ENCODE results near the gene UQCRHL.
"Not testable (repeated sequence)": the region's sequence is repeated elsewhere in the genome, so short reads cannot be mapped to it uniquely, and the experiment has no call there.

Gene UQCRHL

DNA sequence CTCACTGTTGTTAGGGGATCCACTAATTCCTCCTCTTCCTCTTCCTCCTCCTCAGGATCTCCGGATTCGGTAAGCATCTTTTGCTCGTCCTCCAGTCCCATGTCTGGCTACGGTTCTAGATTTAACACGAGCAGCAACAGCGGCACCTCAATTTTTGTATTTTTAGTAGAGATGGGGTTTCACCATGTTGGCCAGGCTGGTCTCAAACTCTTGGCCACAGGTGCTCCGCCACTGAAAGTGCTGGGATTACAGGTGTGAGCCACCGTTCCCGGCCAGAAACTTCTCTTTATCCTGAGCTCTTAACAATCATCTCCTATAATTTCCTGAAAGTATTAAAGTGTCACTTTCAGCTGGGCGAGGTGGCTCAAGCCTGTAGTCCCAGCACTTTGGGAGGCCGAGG lies at the start of gene UQCRHL:
TSS of gene UQCRHL (minus strand) at position 101 of the 400 bp plus-strand sequence. CDS start at position 101, 0 bp downstream.
- not testable (repeated sequence) for H3K4me1 ChIP-seq (ENCODE audit: control insufficient read depth, insufficient read depth, low read length); H3K9me3 ChIP-seq (ENCODE audit: control insufficient read depth, insufficient read depth, low read depth, low read length); H3K36me3 ChIP-seq (ENCODE audit: control insufficient read depth in 2 of 2, insufficient read depth in 1 of 2, low read length in 2 of 2); H3K27ac ChIP-seq (ENCODE audit: extremely low read depth, low read depth, low read length); H3K4me3 ChIP-seq (ENCODE audit: low read depth, low read length)
- CTCF ChIA-PET = interaction anchor here (0.7 to 0.9 kb wide), 2 partner anchors 129 to 130 kb away, joined by 3 read pairs; no protein-coding TSS in a partner anchor
- POLR2A ChIA-PET = interaction anchor here (0.7 to 1.4 kb wide), 3 partner anchors 8 to 178 kb away, joined by 3 to 4 read pairs (median 3); no protein-coding TSS in a partner anchor

DNA sequence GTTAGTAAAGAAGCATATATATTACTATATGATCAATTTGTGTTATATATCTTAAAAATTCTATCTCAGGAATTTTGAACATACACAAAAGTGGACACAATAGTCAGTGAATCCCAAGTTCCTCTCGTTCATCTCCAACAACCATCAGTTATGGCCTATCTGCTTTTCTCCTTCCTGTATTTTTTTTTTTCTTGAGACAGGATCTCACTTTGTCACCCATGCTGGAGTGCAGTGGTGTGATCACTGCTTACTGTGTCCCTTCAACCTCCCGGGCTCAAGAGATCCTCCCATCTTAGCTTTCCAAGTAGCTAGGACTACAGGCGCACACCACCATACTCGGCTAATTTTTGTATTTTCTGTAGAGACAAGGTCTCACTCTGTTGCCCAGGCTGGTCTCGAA lies 49.4 kb upstream of the UQCRHL start:
- Histone ChIP-seq H3K9me3 (ENCODE audit: control insufficient read depth, insufficient read depth, low read depth, low read length) (no peaks in the 10 kb centered on the region), H3K27ac (ENCODE audit: extremely low read depth, low read depth, low read length) (no peak overlapping the region), H3K4me3 (ENCODE audit: low read depth, low read length) (no peak overlapping the region), H3K36me3 (ENCODE audit: control insufficient read depth in 2 of 2, insufficient read depth in 1 of 2, low read length in 2 of 2) (peaks cover 6 to 7% of the 10 kb centered on the region in 2 experiments; a peak in 2 of 3 replicates), H3K4me1 (ENCODE audit: control insufficient read depth, insufficient read depth, low read length) (peaks cover 8% of the 10 kb centered on the region)
- POLR2A ChIA-PET = interaction anchor here (0.7 kb wide), 1 partner anchor 22 kb away, joined by 4 read pairs; no protein-coding TSS in a partner anchor
- TF ChIP-seq, protein P1, sequence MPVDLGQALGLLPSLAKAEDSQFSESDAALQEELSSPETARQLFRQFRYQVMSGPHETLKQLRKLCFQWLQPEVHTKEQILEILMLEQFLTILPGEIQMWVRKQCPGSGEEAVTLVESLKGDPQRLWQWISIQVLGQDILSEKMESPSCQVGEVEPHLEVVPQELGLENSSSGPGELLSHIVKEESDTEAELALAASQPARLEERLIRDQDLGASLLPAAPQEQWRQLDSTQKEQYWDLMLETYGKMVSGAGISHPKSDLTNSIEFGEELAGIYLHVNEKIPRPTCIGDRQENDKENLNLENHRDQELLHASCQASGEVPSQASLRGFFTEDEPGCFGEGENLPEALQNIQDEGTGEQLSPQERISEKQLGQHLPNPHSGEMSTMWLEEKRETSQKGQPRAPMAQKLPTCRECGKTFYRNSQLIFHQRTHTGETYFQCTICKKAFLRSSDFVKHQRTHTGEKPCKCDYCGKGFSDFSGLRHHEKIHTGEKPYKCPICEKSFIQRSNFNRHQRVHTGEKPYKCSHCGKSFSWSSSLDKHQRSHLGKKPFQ (tag by site-specific recombination; IDR thresholded peaks at IDR 0.05) = peak; percentile 65
- TF ChIP-seq ZNF501 (tag by site-specific recombination; IDR thresholded peaks at IDR 0.05) = no peak
- CTCF ChIA-PET = no interaction called here

DNA sequence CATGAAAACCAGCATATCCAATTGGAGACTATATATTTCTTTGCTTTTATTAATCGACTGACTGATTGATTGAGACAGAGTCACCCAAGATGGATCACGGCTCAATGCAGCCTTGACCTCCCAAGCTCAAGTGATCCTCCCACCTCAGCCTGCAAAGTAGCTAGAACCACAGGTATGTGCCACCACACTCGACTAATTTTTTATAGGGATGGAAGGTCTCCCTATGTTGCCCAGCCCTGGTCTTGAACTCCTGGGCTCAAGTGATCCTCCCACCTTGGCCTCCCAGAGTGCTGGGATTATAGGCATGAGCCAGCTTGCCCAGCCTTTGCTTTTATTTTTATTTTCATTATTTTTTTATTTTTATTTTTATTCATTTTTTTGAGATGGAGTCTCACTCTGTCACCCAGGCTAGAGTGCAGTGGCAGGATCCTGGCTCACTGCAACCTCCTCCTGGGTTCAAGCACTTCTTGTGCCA lies 45.4 kb upstream of the UQCRHL start:
- H3K9me3 ChIP-seq (ENCODE audit: control insufficient read depth, insufficient read depth, low read depth, low read length) = no peaks in the 10 kb centered on the region
- TF ChIP-seq WT1 (tag by site-specific recombination; IDR thresholded peaks at IDR 0.05) (peak; percentile 69), ZNF121 (tag by site-specific recombination; IDR thresholded peaks at IDR 0.05) (peak; percentile 16; the same call in 1 of the 2 replicates), SP7 (tag by site-specific recombination; IDR thresholded peaks at IDR 0.05) (peak; percentile 36; the same call in 1 of the 2 replicates), GLIS1 (tag by site-specific recombination; IDR thresholded peaks at IDR 0.05) (peak; percentile 87), ZNF791 (tag by site-specific recombination; IDR thresholded peaks at IDR 0.05) (no peak), GLIS2 (tag by site-specific recombination; IDR thresholded peaks at IDR 0.05) (peak; percentile 18; the same call in 1 of the 2 replicates), ZIC2 (tag by site-specific recombination; IDR thresholded peaks at IDR 0.05) (0 out of 2 replicates have a peak, but pooled peaks have one; percentile 16), SCRT1 (tag by site-specific recombination; IDR thresholded peaks at IDR 0.05; ENCODE audit: borderline replicate concordance) (0 out of 2 replicates have a peak, but pooled peaks have one; percentile 29), OSR2 (tag by site-specific recombination; IDR thresholded peaks at IDR 0.05) (peak; percentile 30; the same call in 1 of the 2 replicates)
- TF ChIP-seq, protein P2, sequence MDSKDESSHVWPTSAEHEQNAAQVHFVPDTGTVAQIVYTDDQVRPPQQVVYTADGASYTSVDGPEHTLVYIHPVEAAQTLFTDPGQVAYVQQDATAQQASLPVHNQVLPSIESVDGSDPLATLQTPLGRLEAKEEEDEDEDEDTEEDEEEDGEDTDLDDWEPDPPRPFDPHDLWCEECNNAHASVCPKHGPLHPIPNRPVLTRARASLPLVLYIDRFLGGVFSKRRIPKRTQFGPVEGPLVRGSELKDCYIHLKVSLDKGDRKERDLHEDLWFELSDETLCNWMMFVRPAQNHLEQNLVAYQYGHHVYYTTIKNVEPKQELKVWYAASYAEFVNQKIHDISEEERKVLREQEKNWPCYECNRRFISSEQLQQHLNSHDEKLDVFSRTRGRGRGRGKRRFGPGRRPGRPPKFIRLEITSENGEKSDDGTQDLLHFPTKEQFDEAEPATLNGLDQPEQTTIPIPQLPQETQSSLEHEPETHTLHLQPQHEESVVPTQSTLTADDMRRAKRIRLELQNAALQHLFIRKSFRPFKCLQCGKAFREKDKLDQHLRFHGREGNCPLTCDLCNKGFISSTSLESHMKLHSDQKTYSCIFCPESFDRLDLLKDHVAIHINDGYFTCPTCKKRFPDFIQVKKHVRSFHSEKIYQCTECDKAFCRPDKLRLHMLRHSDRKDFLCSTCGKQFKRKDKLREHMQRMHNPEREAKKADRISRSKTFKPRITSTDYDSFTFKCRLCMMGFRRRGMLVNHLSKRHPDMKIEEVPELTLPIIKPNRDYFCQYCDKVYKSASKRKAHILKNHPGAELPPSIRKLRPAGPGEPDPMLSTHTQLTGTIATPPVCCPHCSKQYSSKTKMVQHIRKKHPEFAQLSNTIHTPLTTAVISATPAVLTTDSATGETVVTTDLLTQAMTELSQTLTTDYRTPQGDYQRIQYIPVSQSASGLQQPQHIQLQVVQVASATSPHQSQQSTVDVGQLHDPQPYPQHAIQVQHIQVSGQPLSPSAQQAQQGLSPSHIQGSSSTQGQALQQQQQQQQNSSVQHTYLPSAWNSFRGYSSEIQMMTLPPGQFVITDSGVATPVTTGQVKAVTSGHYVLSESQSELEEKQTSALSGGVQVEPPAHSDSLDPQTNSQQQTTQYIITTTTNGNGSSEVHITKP (tag by site-specific recombination; IDR thresholded peaks at IDR 0.05) = peak; percentile 82
- TF ChIP-seq, protein P3, sequence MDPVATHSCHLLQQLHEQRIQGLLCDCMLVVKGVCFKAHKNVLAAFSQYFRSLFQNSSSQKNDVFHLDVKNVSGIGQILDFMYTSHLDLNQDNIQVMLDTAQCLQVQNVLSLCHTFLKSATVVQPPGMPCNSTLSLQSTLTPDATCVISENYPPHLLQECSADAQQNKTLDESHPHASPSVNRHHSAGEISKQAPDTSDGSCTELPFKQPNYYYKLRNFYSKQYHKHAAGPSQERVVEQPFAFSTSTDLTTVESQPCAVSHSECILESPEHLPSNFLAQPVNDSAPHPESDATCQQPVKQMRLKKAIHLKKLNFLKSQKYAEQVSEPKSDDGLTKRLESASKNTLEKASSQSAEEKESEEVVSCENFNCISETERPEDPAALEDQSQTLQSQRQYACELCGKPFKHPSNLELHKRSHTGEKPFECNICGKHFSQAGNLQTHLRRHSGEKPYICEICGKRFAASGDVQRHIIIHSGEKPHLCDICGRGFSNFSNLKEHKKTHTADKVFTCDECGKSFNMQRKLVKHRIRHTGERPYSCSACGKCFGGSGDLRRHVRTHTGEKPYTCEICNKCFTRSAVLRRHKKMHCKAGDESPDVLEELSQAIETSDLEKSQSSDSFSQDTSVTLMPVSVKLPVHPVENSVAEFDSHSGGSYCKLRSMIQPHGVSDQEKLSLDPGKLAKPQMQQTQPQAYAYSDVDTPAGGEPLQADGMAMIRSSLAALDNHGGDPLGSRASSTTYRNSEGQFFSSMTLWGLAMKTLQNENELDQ (tag by site-specific recombination; IDR thresholded peaks at IDR 0.05; ENCODE audit: low read depth) = peak; percentile 76; the same call in 1 of the 2 replicates
- TF ChIP-seq, protein P4, sequence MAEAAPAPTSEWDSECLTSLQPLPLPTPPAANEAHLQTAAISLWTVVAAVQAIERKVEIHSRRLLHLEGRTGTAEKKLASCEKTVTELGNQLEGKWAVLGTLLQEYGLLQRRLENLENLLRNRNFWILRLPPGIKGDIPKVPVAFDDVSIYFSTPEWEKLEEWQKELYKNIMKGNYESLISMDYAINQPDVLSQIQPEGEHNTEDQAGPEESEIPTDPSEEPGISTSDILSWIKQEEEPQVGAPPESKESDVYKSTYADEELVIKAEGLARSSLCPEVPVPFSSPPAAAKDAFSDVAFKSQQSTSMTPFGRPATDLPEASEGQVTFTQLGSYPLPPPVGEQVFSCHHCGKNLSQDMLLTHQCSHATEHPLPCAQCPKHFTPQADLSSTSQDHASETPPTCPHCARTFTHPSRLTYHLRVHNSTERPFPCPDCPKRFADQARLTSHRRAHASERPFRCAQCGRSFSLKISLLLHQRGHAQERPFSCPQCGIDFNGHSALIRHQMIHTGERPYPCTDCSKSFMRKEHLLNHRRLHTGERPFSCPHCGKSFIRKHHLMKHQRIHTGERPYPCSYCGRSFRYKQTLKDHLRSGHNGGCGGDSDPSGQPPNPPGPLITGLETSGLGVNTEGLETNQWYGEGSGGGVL (tag by site-specific recombination; IDR thresholded peaks at IDR 0.05) = no peak
- TF ChIP-seq, protein P5, sequence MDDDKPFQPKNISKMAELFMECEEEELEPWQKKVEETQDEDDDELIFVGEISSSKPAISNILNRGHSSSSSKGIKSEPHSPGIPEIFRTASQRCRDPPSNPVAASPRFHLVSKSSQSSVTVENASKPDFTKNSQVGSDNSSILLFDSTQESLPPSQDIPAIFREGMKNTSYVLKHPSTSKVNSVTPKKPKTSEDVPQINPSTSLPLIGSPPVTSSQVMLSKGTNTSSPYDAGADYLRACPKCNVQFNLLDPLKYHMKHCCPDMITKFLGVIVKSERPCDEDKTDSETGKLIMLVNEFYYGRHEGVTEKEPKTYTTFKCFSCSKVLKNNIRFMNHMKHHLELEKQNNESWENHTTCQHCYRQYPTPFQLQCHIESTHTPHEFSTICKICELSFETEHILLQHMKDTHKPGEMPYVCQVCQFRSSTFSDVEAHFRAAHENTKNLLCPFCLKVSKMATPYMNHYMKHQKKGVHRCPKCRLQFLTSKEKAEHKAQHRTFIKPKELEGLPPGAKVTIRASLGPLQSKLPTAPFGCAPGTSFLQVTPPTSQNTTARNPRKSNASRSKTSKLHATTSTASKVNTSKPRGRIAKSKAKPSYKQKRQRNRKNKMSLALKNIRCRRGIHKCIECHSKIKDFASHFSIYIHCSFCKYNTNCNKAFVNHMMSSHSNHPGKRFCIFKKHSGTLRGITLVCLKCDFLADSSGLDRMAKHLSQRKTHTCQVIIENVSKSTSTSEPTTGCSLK (tag by site-specific recombination; IDR thresholded peaks at IDR 0.05) = no peak
- H3K36me3 ChIP-seq (ENCODE audit: control insufficient read depth in 2 of 2, insufficient read depth in 1 of 2, low read length in 2 of 2) = peaks cover 6 to 15% of the 10 kb centered on the region in 2 experiments; a peak in 2 of 3 replicates
- CTCF ChIA-PET = interaction anchor here (0.6 to 0.8 kb wide), 2 partner anchors 10 to 61 kb away, joined by 3 to 4 read pairs; no protein-coding TSS in a partner anchor
- peaks cover 17% of the 10 kb centered on the region for H3K4me1 ChIP-seq (ENCODE audit: control insufficient read depth, insufficient read depth, low read length)
- H3K27ac ChIP-seq (ENCODE audit: extremely low read depth, low read depth, low read length) = no peak overlapping the region
- no peak overlapping the region for H3K4me3 ChIP-seq (ENCODE audit: low read depth, low read length)
- POLR2A ChIA-PET = no interaction called here

Data from HEK293 (cell line).